HUES6 (cell line): Measurements from ENCODE around the gene RCVRN.
"Not testable (repeated sequence)": the region's sequence is repeated elsewhere in the genome, so short reads cannot be mapped to it uniquely, and the experiment has no call there.

ENCODE experiments used
- H3K27ac ChIP-seq: 2 replicates; pipeline ENCODE4 v1.7.0; 2013; ENCODE audit warnings: low read depth, mild to moderate bottlenecking, low read length, inconsistent platforms
- H3K27me3 ChIP-seq: 2 replicates; pipeline ENCODE4 v1.6.1; 2013; ENCODE audit warnings: low read length; ENCODE audit not compliant: control insufficient read depth, insufficient read depth
- H3K36me3 ChIP-seq: 2 replicates; pipeline ENCODE4 v1.6.1; 2013; ENCODE audit warnings: low read length; ENCODE audit not compliant: control insufficient read depth, insufficient read depth
- H3K4me1 ChIP-seq: 2 replicates; pipeline ENCODE4 v1.6.1; 2013; ENCODE audit warnings: low read length; ENCODE audit not compliant: control insufficient read depth, insufficient read depth
- H3K4me3 ChIP-seq: 2 replicates; pipeline ENCODE4 v1.5.1; 2013; ENCODE audit warnings: low read depth, low read length
- H3K9ac ChIP-seq: one replicate; pipeline ENCODE4 v1.6.1; 2013; ENCODE audit warnings: mild to moderate bottlenecking, low read length
- H3K9me3 ChIP-seq: 2 replicates; pipeline ENCODE4 v1.6.1; 2013; ENCODE audit warnings: low read depth, low read length; ENCODE audit not compliant: control insufficient read depth, insufficient read depth

RCVRN gene

DNA sequence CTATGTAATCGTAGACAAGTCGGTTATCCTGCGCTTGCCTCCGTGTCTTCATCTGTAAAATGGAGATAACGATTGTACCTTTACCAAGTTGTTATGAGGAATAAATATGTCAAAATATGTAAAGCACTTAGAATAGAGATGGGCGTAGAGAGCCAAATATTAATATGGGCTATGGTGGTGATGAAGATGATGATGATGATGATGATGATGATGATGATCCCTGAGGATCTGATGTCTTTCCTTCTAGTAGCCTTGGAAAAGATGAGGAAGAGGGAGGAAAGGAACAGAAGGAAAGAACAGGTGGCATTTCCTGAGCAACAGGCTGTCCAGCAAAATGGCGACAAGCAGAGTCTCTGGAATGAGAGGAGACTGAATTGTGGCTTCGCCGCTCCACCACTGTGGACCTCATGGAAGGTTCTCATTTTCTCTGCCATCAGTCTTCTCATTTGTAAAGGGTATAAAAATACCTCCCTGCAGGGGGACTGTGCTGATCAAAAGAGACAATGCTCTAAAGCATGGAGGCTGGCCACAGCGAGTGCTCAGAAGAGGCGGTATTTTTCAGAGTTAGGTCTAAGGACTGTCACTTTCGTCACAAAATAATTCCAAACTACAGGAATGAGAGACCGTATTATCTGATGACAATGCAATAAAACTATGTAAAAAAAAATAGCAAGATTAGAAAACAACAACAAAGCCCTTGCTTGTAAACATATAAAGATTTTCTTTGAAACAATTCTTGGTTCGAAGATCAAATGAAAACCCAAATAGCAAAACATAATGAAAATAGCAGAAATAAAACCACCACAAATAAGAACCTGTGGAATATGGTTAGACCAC lies 17.2 kb upstream of the RCVRN start:
- H3K9ac ChIP-seq = no peak overlapping the region
- no peaks in the 10 kb centered on the region for H3K9me3 ChIP-seq
- H3K4me3 ChIP-seq = no peak overlapping the region
- no peaks in the 10 kb centered on the region for H3K4me1 ChIP-seq
- no peaks in the 10 kb centered on the region for H3K27me3 ChIP-seq
- no peak overlapping the region for H3K27ac ChIP-seq
- H3K36me3 ChIP-seq = no peaks in the 10 kb centered on the region

DNA sequence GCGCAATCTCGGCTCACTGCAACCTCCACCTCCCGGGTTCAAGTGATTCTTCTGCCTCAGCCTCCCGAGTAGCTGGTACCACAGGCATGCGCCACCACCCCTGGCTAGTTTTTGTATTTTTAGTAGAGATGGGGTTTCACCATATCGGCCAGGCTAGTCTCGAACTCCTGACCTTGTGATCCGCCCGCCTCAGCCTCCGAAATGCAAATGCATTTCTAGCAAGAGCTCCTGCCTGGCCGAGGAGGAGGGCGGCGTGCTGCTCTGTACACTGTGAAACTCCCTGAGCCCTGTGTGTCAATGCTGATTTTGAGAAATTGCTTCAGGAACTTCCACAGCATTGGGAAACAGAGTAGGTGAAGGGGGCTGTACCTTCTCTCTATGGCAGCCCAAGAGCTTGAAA lies 16.1 kb upstream of the RCVRN start:
- H3K27ac ChIP-seq, H3K36me3 ChIP-seq, H3K27me3 ChIP-seq, H3K4me1 ChIP-seq, H3K4me3 ChIP-seq, H3K9me3 ChIP-seq, H3K9ac ChIP-seq: not testable (repeated sequence)

DNA sequence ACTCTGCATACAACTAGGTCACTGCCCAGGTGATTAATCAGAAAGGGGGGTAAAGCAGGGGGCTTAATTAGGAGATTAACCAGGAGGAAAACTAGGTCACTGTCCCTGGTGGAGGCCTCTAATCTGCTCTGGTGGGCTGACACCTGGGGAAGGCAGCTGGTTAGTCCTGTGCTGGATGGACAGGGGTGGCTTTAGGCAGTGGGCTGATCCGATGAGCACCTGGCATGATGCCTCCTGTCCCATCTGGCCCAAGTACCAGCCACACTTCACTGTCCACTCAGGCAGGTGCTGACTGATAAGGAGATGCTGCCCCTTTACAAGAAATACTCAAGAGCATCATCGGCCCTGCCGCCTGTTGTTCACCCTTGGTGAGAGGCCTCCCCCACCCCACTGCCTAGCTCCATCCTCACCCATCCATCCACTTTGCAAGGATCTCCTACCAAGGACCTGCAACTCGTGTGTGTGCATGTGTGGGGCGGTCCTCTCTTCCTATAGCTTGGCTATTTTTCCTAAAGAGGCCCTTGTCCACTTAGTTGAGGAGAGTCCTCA lies 13.8 kb upstream of the RCVRN start:
- H3K27me3 ChIP-seq = no peaks in the 10 kb centered on the region
- no peaks in the 10 kb centered on the region for H3K9me3 ChIP-seq
- H3K36me3 ChIP-seq = no peaks in the 10 kb centered on the region
- no peak overlapping the region for H3K27ac ChIP-seq
- H3K4me1 ChIP-seq = no peaks in the 10 kb centered on the region
- no peak overlapping the region for H3K4me3 ChIP-seq
- no peak overlapping the region for H3K9ac ChIP-seq

DNA sequence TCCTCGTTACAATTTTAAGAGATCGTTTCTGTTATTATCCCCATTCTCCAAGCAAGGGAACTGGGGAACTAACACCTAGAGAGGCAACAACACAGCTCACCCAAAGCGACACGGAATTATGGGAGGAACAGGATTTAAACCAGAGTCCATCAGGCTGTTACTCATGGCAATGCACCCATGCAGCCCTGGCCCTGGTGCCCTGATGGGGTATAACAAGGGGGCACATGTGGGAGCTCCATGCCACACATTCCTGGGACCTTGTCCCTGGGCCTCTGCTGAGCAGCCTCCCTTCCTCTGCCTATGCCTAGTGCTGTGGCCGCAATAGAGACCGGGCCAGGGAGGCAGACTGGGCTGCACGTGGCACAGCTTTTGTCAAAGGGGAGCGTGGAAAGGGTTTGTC lies 13.3 kb upstream of the RCVRN start:
- H3K9me3 ChIP-seq = no peaks in the 10 kb centered on the region
- H3K4me1 ChIP-seq = no peaks in the 10 kb centered on the region
- H3K4me3 ChIP-seq = no peak overlapping the region
- H3K27ac ChIP-seq = no peak overlapping the region
- no peaks in the 10 kb centered on the region for H3K36me3 ChIP-seq
- no peaks in the 10 kb centered on the region for H3K27me3 ChIP-seq
- H3K9ac ChIP-seq = no peak overlapping the region

DNA sequence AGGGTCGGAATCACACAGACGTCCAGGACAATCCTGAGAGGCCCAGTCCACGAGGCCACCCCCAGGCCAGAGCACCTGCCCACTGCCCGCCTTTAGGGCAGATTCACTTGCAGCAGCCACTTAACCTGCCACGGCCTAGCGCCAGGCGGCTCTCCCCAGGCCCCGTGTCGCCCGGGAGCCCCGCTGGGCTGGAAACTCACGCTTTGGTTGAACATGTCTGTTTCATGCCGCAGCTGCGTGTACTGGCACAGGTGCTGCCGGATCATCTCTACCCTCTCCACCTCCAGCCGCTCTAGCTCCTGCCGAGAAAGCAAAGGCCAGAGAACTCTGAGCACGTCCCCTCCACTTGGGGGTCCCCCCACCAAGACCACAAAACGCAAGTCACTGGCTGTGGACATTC lies 12.7 kb upstream of the RCVRN start:
- H3K27ac ChIP-seq = no peak overlapping the region
- H3K36me3 ChIP-seq = no peaks in the 10 kb centered on the region
- H3K4me3 ChIP-seq = no peak overlapping the region
- no peaks in the 10 kb centered on the region for H3K4me1 ChIP-seq
- no peaks in the 10 kb centered on the region for H3K27me3 ChIP-seq
- no peak overlapping the region for H3K9ac ChIP-seq
- no peaks in the 10 kb centered on the region for H3K9me3 ChIP-seq

DNA sequence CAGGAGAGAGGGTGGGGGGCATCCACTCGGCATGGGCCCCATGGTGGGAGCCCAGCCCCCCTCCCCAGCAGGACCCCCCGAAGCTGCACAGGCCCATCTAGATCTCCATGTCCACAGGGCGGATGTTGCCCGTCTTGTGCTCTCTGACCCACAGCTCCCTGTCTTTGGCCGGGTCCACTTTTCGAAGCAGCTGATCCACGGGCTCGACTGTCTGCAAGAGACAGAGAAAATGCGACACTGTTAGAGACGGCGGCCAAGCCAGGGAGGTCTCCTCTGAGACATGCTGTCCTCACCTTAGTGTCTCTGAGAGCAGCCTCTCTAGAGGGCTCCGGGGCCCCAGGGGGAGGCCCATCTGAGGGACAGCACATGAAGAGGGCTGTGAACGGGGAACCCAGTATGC lies 12.1 kb upstream of the RCVRN start:
- H3K27me3 ChIP-seq = no peaks in the 10 kb centered on the region
- H3K9me3 ChIP-seq = no peaks in the 10 kb centered on the region
- H3K4me1 ChIP-seq = no peaks in the 10 kb centered on the region
- no peaks in the 10 kb centered on the region for H3K36me3 ChIP-seq
- no peak overlapping the region for H3K27ac ChIP-seq
- no peak overlapping the region for H3K4me3 ChIP-seq
- no peak overlapping the region for H3K9ac ChIP-seq

DNA sequence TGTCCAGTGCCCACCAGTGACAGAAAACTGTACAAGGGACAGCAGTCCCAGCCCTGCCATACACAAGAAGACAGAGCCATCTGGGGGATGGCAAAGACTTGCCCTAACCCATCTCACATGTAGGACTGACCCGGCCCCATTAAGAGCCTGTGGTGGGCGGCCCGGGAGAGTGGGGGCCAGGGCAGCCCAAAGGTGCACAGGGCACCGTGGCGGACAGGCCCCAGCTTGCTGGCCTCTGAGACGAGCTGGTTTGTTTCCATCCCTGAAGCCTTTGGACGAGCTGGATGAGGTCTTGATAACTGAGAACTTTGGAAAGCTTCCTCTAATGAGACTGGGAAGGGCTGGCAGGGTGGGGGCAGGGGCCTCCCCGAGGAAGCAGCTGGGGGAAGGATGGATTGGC lies 11.0 kb upstream of the RCVRN start:
- H3K9ac ChIP-seq = no peak overlapping the region
- no peaks in the 10 kb centered on the region for H3K36me3 ChIP-seq
- H3K9me3 ChIP-seq = no peaks in the 10 kb centered on the region
- no peak overlapping the region for H3K4me3 ChIP-seq
- no peaks in the 10 kb centered on the region for H3K4me1 ChIP-seq
- no peaks in the 10 kb centered on the region for H3K27me3 ChIP-seq
- H3K27ac ChIP-seq = no peak overlapping the region

DNA sequence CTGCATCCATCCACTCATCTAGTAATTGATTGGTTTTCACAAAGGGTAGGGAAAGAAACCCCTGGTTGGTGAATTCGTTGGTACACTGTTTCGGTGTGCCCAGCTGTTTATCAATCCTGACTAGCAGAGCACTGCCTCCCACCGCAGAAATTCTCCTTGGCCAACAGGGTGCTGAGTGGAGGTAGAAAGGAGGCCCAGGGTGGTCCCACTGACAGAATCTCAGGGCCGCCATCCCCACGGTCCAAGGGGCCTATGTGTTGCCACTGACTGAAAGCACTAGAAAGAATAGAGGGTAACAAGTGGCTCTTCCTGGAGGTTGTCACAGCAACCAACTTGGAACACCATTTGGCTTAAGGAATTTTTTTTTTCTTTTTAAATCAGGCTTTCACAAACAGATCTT lies 8.4 kb upstream of the RCVRN start:
- no peak overlapping the region for H3K4me3 ChIP-seq
- 0 out of 2 replicates have a peak, but pooled peaks cover 3% of the 10 kb centered on the region for H3K4me1 ChIP-seq
- no peaks in the 10 kb centered on the region for H3K36me3 ChIP-seq

DNA sequence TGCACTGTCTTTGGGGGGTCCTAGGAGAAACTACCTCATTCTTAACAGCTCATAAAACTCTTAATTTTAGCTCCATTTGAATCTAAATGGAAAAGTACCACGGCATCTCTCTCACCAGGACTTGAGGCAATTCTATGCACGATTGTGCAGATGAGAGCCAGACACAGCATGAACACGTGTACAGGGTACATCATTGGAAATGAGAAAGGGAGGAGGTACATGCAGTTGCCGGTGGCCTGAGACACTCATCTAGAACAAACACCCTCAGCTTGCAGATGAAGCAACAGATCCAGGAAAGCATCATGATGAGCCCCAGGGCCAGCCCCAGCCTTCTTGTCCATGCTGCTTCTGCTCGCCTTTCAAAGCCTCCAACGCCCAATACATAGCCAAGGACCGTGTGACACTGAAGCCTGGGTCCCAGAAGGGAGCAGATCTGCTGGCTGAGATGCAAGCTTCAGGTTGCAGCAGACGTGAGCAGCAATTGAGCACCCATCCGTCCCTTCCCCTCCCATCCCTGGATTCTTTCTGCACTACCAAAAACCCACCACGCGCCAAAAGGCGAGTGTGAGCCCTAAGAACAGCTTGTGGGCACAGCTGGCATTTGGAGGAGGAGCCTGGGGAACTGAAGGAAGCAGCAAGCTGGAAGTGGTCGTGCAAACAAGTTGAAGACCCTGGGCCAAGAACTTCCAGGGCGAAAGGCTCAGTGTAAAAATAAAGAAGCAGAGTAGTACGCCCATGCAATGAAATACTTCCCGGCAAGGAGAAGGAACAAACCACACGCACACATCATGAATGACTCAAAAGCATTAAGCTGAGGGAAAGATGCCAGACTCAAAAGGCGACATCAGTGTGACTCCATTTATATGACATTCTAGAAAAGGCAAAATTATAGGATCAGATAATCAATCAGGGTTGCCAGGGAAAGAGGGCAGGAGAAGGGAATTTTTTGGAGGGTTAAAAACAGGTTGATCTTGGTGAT lies 7.3 kb upstream of the RCVRN start:
- Histone ChIP-seq H3K9ac (no peak overlapping the region), H3K9me3 (no peaks in the 10 kb centered on the region), H3K27me3 (no peaks in the 10 kb centered on the region), H3K4me3 (no peak overlapping the region), H3K27ac (no peak overlapping the region), H3K36me3 (no peaks in the 10 kb centered on the region), H3K4me1 (peaks cover 11% of the 10 kb centered on the region; the same call in 1 of the 2 replicates)

More for the DNA sequence above, 8.4 kb upstream of the RCVRN start:
- Histone ChIP-seq H3K27ac (no peak overlapping the region), H3K9me3 (no peaks in the 10 kb centered on the region), H3K27me3 (no peaks in the 10 kb centered on the region), H3K9ac (no peak overlapping the region)

DNA sequence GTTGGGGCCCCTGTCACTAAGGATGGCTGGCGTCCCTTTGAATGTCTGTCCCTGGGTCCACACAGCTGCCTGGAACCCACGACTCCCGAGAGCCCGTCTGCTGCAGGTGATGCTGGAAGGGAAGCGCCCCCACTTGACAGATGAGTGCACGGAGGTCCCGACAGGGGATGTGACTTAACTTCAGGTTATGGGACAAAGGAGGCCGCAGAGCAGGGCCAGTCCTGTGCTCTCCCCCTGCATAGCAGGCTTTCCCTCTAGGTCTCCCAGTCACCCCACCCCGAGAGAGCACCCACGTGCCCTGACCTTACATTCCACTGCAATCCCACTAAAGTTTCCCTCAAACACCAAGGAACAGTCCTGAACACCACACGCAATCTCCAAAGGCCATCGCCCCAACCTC lies 6.0 kb upstream of the RCVRN start:
- Histone ChIP-seq H3K27ac (no peak overlapping the region), H3K27me3 (no peaks in the 10 kb centered on the region), H3K4me1 (peaks cover 11% of the 10 kb centered on the region; the same call in 1 of the 2 replicates), H3K4me3 (no peak overlapping the region), H3K36me3 (no peaks in the 10 kb centered on the region), H3K9me3 (no peaks in the 10 kb centered on the region), H3K9ac (no peak overlapping the region)

DNA sequence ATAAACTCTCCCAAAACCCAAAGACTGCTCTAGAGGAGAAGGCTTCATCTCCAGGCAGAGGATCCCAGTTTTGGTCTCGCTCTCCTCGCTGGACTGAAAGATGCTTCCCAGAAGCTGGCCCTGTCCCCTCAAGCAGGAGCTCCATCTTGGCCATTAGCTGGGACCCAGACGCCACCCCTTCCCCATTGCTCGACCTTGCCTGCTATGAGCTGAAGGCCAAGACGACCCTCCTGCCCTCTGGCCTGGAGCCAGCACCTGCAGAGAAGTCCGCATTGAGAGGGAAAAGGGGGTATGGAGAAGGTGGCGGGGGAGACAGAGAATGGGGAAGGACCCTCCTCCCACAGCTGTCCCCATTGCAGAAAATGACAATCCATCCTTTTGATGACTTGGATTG lies 3.6 kb upstream of the RCVRN start:
- no peak overlapping the region for H3K4me3 ChIP-seq
- no peaks in the 10 kb centered on the region for H3K9me3 ChIP-seq
- H3K27me3 ChIP-seq = no peaks in the 10 kb centered on the region
- no peak overlapping the region for H3K9ac ChIP-seq
- H3K36me3 ChIP-seq = no peaks in the 10 kb centered on the region
- H3K4me1 ChIP-seq = peaks cover 11% of the 10 kb centered on the region; the same call in 1 of the 2 replicates
- no peak overlapping the region for H3K27ac ChIP-seq
